OCI-LY7 (cell line): Measurements from ENCODE around the gene CGNL1. TPM values are rescaled to one million over a fixed set of nuclear protein-coding genes. Genes with fewer than 3 reads are reported as not detected.

ENCODE experiments used
- BruUV-seq: library from RNA; stranded (reverse); fragments of 400-500 nt; replicated peaks from 2 replicates; lab custom pipeline; 2021; lab: Mats Ljungman, UMichigan
- CTCF ChIA-PET: fragments of 300-600 bp; sonication (Branson Sonifier 250); formaldehyde crosslinking; loops from one replicate; lab custom pipeline; 2022; ENCODE audit warnings: antibody characterized with exemption; ENCODE audit not compliant: unreplicated experiment; lab: Charles Lee
- POLR2A ChIA-PET: fragments of 300-600 bp; sonication (Branson Sonifier 250); formaldehyde crosslinking; loops from one replicate; lab custom pipeline; 2022; ENCODE audit warnings: antibody characterized with exemption; lab: Charles Lee
- DNase-seq: peaks from one replicate; pipeline ENCODE4 v3.0.0-alpha.2; 2015; ENCODE audit warnings: low spot score
- H2AFZ ChIP-seq: fragments of 200-600 bp; sonication (generic), shearing (Covaris generic); 2 replicates; pipeline ENCODE4 v1.6.1; 2014; ENCODE audit warnings: mild to moderate bottlenecking, antibody characterized with exemption, low read length, moderate library complexity
- H3K27ac ChIP-seq: fragments of 200-600 bp; sonication (generic); 2 replicates; pipeline ENCODE4 v1.5.1; 2014; ENCODE audit warnings: mixed run types, low read depth, mild to moderate bottlenecking, moderate library complexity, low read length, inconsistent platforms; ENCODE audit not compliant: poor library complexity, severe bottlenecking
- H3K36me3 ChIP-seq: fragments of 200-600 bp; sonication (generic); 2 replicates; pipeline ENCODE4 v1.6.1; 2014; ENCODE audit warnings: mild to moderate bottlenecking, antibody characterized with exemption, low read length, moderate library complexity, mixed read lengths; ENCODE audit not compliant: insufficient read depth
- H3K4me1 ChIP-seq: fragments of 200-600 bp; sonication (generic); 2 replicates; pipeline ENCODE4 v1.5.1; 2014; ENCODE audit warnings: mild to moderate bottlenecking, low read length; ENCODE audit not compliant: insufficient read depth, poor library complexity, severe bottlenecking
- H3K4me2 ChIP-seq: fragments of 200-600 bp; sonication (generic); 2 replicates; pipeline ENCODE4 v1.6.1; 2014; ENCODE audit warnings: mild to moderate bottlenecking, low read length
- H3K4me3 ChIP-seq: fragments of 200-600 bp; sonication (generic); 2 replicates; pipeline ENCODE4 v1.5.1; 2014; ENCODE audit warnings: mild to moderate bottlenecking, low read depth, low read length; ENCODE audit not compliant: poor library complexity, severe bottlenecking
- H3K79me2 ChIP-seq: fragments of 200-600 bp; sonication (generic); 2 replicates; pipeline ENCODE4 v1.6.1; 2016; ENCODE audit warnings: low read depth, mild to moderate bottlenecking, low read length, moderate library complexity, mixed read lengths; ENCODE audit not compliant: insufficient read depth
- H3K9me2 ChIP-seq: fragments of 200-600 bp; sonication (generic); 2 replicates; pipeline ENCODE4 v1.6.1; 2016; ENCODE audit warnings: mild to moderate bottlenecking, low read length, mixed read lengths; ENCODE audit not compliant: insufficient read depth
- H3K9me3 ChIP-seq: fragments of 200-600 bp; sonication (generic); 2 replicates; pipeline ENCODE4 v1.6.1; 2014; ENCODE audit warnings: mild to moderate bottlenecking, mixed run types, low read length, mixed read lengths
- H4K20me1 ChIP-seq: fragments of 200-600 bp; sonication (generic); 2 replicates; pipeline ENCODE4 v1.6.1; 2014; ENCODE audit warnings: mild to moderate bottlenecking, antibody characterized with exemption, low read length, moderate library complexity, mixed read lengths; ENCODE audit not compliant: insufficient read depth
- EZH2phosphoT487 ChIP-seq: fragments of 200-600 bp; sonication (generic); IDR thresholded peaks from 2 replicates; pipeline ENCODE4 v1.6.1; 2018; ENCODE audit warnings: low read depth, borderline replicate concordance, mild to moderate bottlenecking, mixed run types, antibody characterized with exemption, low read length, moderate library complexity, mixed read lengths
- intact Hi-C: fragments of 100-400 bp; cut with micrococcal nuclease; formaldehyde crosslinking; loops from one replicate; pipeline ENCODE4 v1.10.0; 2022; ENCODE audit not compliant: unreplicated experiment
- total RNA-seq, 2 experiments: library from RNA; depleted of rRNA in 1 of 2; stranded (reverse); fragments of >200 nt in 1 of 2; shearing (Covaris generic) in 1 of 2; gene quantifications; 2 replicates each; pipeline ENCODE4 v1.2.3, GENCODE V29; 2014 to 2022
- TF ChIP-seq, protein P1 (sequence below): fragments of 200-600 bp; sonication (generic); conservative IDR thresholded peaks from 2 replicates; pipeline ENCODE4 v1.5.1; 2014; ENCODE audit warnings: mild to moderate bottlenecking, antibody characterized with exemption, low read length, moderate library complexity, mixed read lengths

CGNL1 gene
- total RNA-seq, 2 experiments from 2014 or later, result 0.04 TPM; not detected in 1

DNA sequence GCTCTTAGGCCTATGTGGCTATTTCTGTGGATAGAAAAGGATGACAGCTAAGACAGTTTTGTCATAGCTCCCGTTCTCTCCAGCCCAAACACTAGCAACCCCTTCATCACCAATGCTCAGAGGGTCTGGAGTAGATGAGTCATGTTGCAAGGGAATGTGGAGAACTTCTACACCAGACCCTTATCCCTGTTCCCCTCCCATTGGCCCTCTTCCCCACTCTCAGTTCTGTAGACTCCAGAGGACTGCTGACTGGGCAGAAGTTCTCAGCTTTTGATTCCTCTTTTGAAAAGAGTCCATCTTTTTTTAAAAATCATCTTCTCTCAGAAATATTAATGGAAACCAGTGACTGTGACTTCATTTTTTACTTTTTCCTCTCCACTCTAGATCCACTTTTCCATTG, 213.0 kb downstream of the CGNL1 start:
- H3K4me2 ChIP-seq, result no peak overlapping the region
- TF ChIP-seq EZH2phosphoT487, result no peak
- TF ChIP-seq, protein P1, sequence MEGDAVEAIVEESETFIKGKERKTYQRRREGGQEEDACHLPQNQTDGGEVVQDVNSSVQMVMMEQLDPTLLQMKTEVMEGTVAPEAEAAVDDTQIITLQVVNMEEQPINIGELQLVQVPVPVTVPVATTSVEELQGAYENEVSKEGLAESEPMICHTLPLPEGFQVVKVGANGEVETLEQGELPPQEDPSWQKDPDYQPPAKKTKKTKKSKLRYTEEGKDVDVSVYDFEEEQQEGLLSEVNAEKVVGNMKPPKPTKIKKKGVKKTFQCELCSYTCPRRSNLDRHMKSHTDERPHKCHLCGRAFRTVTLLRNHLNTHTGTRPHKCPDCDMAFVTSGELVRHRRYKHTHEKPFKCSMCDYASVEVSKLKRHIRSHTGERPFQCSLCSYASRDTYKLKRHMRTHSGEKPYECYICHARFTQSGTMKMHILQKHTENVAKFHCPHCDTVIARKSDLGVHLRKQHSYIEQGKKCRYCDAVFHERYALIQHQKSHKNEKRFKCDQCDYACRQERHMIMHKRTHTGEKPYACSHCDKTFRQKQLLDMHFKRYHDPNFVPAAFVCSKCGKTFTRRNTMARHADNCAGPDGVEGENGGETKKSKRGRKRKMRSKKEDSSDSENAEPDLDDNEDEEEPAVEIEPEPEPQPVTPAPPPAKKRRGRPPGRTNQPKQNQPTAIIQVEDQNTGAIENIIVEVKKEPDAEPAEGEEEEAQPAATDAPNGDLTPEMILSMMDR, result no peak
- H3K9me2 ChIP-seq, result no peaks in the 10 kb centered on the region
- H3K4me3 ChIP-seq, result no peak overlapping the region
- H4K20me1 ChIP-seq, result no peaks in the 10 kb centered on the region
- ChIA-PET POLR2A (no interaction called here), CTCF (no interaction called here)
- no TSS peak for BruUV-seq
- DNase-seq, result no peak
- no peaks in the 10 kb centered on the region for H3K79me2 ChIP-seq
- no peak overlapping the region for H3K27ac ChIP-seq
- H3K4me1 ChIP-seq, result no peaks in the 10 kb centered on the region
- H3K9me3 ChIP-seq, result no peaks in the 10 kb centered on the region
- no peak overlapping the region for H2AFZ ChIP-seq
- no peaks in the 10 kb centered on the region for H3K36me3 ChIP-seq
- intact Hi-C loops, result no loop called here

DNA sequence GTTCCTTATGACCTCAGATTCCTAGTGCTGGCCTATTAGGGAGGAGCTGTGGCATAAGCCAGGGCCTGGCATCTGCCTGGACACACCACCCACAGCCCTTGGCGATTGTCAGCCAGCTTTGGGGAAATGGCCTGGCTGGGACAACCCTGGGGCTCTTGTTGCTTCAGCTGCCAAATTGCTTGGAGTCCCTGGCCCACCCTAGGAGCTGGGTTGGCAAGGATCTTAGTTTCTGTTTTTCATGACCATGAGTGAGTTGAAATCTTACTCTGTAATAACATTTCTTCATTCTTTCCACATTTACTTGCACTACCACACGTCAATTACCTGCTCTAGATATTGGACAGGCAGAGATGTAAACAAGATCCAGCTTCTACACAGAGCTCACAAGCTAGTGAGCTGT, 213.4 kb downstream of the CGNL1 start:
- Histone ChIP-seq H3K4me3 (no peak overlapping the region), H4K20me1 (no peaks in the 10 kb centered on the region), H3K4me1 (no peaks in the 10 kb centered on the region), H3K9me3 (no peaks in the 10 kb centered on the region), H3K36me3 (no peaks in the 10 kb centered on the region), H3K79me2 (no peaks in the 10 kb centered on the region), H3K27ac (no peak overlapping the region), H3K4me2 (no peak overlapping the region), H3K9me2 (no peaks in the 10 kb centered on the region), H2AFZ (no peak overlapping the region)
- CTCF ChIA-PET, result no interaction called here
- BruUV-seq, result no TSS peak
- intact Hi-C loops, result no loop called here
- TF ChIP-seq EZH2phosphoT487, result no peak
- TF ChIP-seq, protein P1, result no peak
- POLR2A ChIA-PET, result no interaction called here
- no peak for DNase-seq

DNA sequence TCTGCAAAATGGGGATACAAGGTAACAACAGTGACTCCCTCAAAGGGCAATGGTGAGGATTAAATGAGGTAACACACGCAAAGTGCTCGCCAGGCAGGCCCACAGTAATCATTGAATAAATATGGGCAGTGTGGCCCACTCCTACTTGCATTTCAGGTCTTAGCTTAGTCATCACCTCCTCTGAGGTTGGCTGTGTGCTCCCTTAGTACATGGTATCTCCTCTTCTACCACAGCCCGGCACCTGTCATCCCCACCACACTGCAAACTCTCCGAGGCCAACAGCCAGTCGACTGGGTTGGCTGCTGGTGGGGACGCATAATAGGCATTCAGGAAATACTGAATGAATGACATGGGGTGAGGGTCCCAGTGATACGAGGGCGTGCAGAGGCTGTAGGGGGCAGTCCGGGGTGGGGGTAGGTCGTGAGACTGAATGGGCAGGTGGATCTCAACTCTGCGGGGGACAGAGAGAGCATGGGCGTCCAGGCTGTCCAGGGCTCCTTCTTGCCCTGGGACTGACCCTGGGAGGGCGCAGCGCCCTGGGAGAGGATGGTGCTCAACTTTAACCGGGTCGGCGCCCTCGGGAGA, 215.0 kb downstream of the CGNL1 start:
- Histone ChIP-seq H3K4me2 (no peak overlapping the region), H2AFZ (no peak overlapping the region), H3K36me3 (no peaks in the 10 kb centered on the region), H3K27ac (no peak overlapping the region), H3K4me3 (no peak overlapping the region), H3K9me3 (no peaks in the 10 kb centered on the region), H3K4me1 (no peaks in the 10 kb centered on the region), H3K79me2 (no peaks in the 10 kb centered on the region), H4K20me1 (no peaks in the 10 kb centered on the region), H3K9me2 (no peaks in the 10 kb centered on the region)
- BruUV-seq, result no TSS peak
- intact Hi-C loops, result no loop called here
- DNase-seq, result no peak
- POLR2A ChIA-PET, result no interaction called here
- CTCF ChIA-PET, result no interaction called here
- no peak for TF ChIP-seq EZH2phosphoT487
- TF ChIP-seq, protein P1, result no peak
